Measurements from ENCODE around the gene FHL2.

The FHL2 gene

GRCh38 chr2:105406221-105406620, 7.4 kb upstream of the FHL2 start:
- H3K36me3 ChIP-seq, result no peaks in the 10 kb centered on the region
- H3K27ac ChIP-seq, result no peak overlapping the region
- intact Hi-C loops (cut with DNase I; ENCODE audit: low total_unique reads), result no loop called here
- no peak overlapping the region for H3K4me3 ChIP-seq
- peaks cover 0 to 58% (median 35%) of the 10 kb centered on the region in 4 donors for H3K4me1 ChIP-seq
- no peak for TF ChIP-seq CTCF (IDR thresholded peaks at IDR 0.05)
- no peak for DNase-seq
- no peaks in the 10 kb centered on the region for H3K9me3 ChIP-seq
- no peaks in the 10 kb centered on the region for H3K27me3 ChIP-seq

GRCh38 chr2:105405291-105405690, 6.4 kb upstream of the FHL2 start:
- Histone ChIP-seq H3K27ac (no peak overlapping the region), H3K4me3 (no peak overlapping the region), H3K36me3 (no peaks in the 10 kb centered on the region), H3K4me1 (peaks cover 0 to 50% (median 28%) of the 10 kb centered on the region in 4 donors), H3K9me3 (no peaks in the 10 kb centered on the region), H3K27me3 (no peaks in the 10 kb centered on the region)
- no peak for TF ChIP-seq CTCF (IDR thresholded peaks at IDR 0.05)
- intact Hi-C loops (cut with DNase I; ENCODE audit: low total_unique reads), result no loop called here
- no peak for DNase-seq

GRCh38 chr2:105404736-105405135, 5.9 kb upstream of the FHL2 start:
- H3K27ac ChIP-seq, result peak overlapping the region in 1 of 2 donors; percentile 46
- intact Hi-C loops (cut with DNase I; ENCODE audit: low total_unique reads), result no loop called here
- H3K4me1 ChIP-seq, result peaks cover 0 to 44% (median 23%) of the 10 kb centered on the region in 4 donors

GRCh38 chr2:105403783-105404698, 5.2 kb upstream of the FHL2 start:
- Histone ChIP-seq H3K9me3 (no peaks in the 10 kb centered on the region), H3K27me3 (no peaks in the 10 kb centered on the region), H3K36me3 (no peaks in the 10 kb centered on the region), H3K4me3 (no peak overlapping the region), H3K4me1 (peaks cover 0 to 37% (median 21%) of the 10 kb centered on the region in 4 donors), H3K27ac (peak overlapping the region in 1 of 2 donors; percentile 46)
- DNase-seq, result no peak
- TF ChIP-seq CTCF (IDR thresholded peaks at IDR 0.05), result no peak
- intact Hi-C loops (cut with DNase I; ENCODE audit: low total_unique reads), result no loop called here

More at GRCh38 chr2:105404736-105405135, 5.9 kb upstream of the FHL2 start:
- DNase-seq, result no peak
- no peak overlapping the region for H3K4me3 ChIP-seq
- TF ChIP-seq CTCF (IDR thresholded peaks at IDR 0.05), result no peak
- no peaks in the 10 kb centered on the region for H3K9me3 ChIP-seq
- H3K36me3 ChIP-seq, result no peaks in the 10 kb centered on the region
- H3K27me3 ChIP-seq, result no peaks in the 10 kb centered on the region

- Histone ChIP-seq H3K9me3 (no peaks in the 10 kb centered on the region), H3K27ac (peak overlapping the region in 1 of 2 donors; percentile 46), H3K27me3 (no peaks in the 10 kb centered on the region), H3K4me1 (peaks cover 0 to 30% (median 15%) of the 10 kb centered on the region in 4 donors), H3K4me3 (no peak overlapping the region), H3K36me3 (no peaks in the 10 kb centered on the region)
- DNase-seq, result no peak
- intact Hi-C loops (cut with DNase I; ENCODE audit: low total_unique reads), result no loop called here
- no peak for TF ChIP-seq CTCF (IDR thresholded peaks at IDR 0.05)
Observed at GRCh38 chr2:105403241-105403782, 4.5 kb upstream of the FHL2 start.
